ENCODE data around the gene DHRS2. TPM values are rescaled to one million over a fixed set of nuclear protein-coding genes. Genes with fewer than 3 reads are reported as not detected.

The DHRS2 gene
- polyA plus RNA-seq, 1 donor from 2014 or later = not detected

Other genes with a start within 250 kb of the DHRS2 start
- gene MYH6, start 228.1 kb upstream of the DHRS2 start, polyA plus RNA-seq = not detected
- gene MYH7, start 200.7 kb upstream of the DHRS2 start, polyA plus RNA-seq = not detected
- gene NGDN, start 166.7 kb upstream of the DHRS2 start, polyA plus RNA-seq = 74.1 TPM
- 0.26 TPM for gene ZFHX2, start 84.6 kb upstream of the DHRS2 start, polyA plus RNA-seq
- gene THTPA, start 80.1 kb upstream of the DHRS2 start, polyA plus RNA-seq = 18.1 TPM
- gene AP1G2, start 68.6 kb upstream of the DHRS2 start, polyA plus RNA-seq = 119 TPM
- gene JPH4, start 57.6 kb upstream of the DHRS2 start, polyA plus RNA-seq = 0.15 TPM

Measured in IgD-negative memory B cell (primary cell).